Ishikawa (cell line): Measurements from ENCODE around the gene RANGAP1.

Experiments used
- EP300 ChIP-seq: IDR thresholded peaks from 2 replicates; pipeline ENCODE4 v1.6.1; 2012; ENCODE audit warnings: borderline replicate concordance
- MAX ChIP-seq: IDR thresholded peaks from 2 replicates; pipeline ENCODE4 v1.6.1; 2012
- RAD21 ChIP-seq: IDR thresholded peaks from 2 replicates; pipeline ENCODE4 v1.6.1; 2012; ENCODE audit warnings: low read depth
- REST ChIP-seq: IDR thresholded peaks from 2 replicates; pipeline ENCODE4 v1.6.1; 2012; ENCODE audit warnings: low read depth, mild to moderate bottlenecking
- TAF1 ChIP-seq: IDR thresholded peaks from 2 replicates; pipeline ENCODE4 v1.6.1; 2012; ENCODE audit warnings: low read depth, mild to moderate bottlenecking
- YY1 ChIP-seq: IDR thresholded peaks from 2 replicates; pipeline ENCODE4 v1.6.1; 2012; ENCODE audit warnings: low read depth

GRCh38 chr22:41243361-41243760 lies 42.6 kb downstream of the RANGAP1 start:
- TF ChIP-seq REST (no peak), RAD21 (no peak), MAX (no peak), EP300 (no peak), TAF1 (no peak), YY1 (no peak)
